Activated CD4-positive, CD25-positive, alpha-beta regulatory T cell treated with anti-CD3 and anti-CD28 coated beads, Interleukin-2, amount 50 U/mL, for 24 hours (primary cell): ENCODE measurements around the gene LMAN1L.

Source experiments
- ATAC-seq, 2 donors: fragments of 150-1000 bp; cut with Tn5 transposase; one replicate each; pipeline ENCODE4 v1.10.0; 2021; ENCODE audit warnings: mild to moderate bottlenecking in 1 of 2, moderate library complexity in 1 of 2

LMAN1L gene

DNA sequence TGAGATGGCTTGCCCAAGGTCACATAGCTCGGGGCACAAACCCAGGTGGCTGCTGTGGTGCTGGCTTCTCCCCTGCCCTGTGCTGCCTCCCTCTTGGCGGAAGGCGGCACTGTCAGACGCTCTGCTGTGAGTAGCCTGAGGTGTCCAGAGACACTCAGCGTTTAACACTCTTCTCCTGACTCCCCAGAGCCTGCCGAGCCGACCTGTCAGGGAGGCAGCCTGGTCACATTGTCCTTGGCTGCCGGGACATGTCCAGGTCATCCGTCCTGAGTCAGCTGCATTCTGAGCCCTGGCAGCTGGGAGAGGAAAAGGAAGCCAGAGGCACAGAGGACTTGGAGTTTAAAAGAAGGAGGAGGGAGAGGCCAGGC, 4.7 kb downstream of the LMAN1L start:
- no peak for ATAC-seq

DNA sequence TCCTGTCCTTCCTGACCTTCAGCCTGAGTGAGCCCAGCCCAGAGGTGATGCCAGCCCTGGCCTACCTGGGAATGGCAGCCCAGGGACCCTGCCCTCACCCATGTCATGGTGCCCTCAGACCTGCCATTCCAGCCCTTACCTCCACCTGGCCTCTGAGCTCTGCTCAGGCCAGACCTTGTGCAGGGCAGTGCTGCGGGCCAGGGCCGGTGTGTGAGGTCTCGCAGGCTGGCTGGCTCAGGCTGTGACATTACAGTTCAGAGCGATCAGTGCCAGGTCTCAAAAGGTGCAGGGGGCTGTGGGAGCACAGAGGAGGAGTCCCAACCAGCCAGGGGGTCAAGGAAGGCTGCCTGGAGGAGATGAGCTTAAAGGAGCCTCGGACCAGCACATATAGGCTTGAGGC, 7.4 kb downstream of the LMAN1L start:
- ATAC-seq = no peak

- no peak for ATAC-seq
These were observed 8.6 kb downstream of the LMAN1L start for GRCh38 chr15:74821091-74821789.

- no peak for ATAC-seq
These were observed 9.1 kb downstream of the LMAN1L start for GRCh38 chr15:74821790-74822158.

- ATAC-seq = no peak
These were observed 9.6 kb downstream of the LMAN1L start for GRCh38 chr15:74822233-74822632.

DNA sequence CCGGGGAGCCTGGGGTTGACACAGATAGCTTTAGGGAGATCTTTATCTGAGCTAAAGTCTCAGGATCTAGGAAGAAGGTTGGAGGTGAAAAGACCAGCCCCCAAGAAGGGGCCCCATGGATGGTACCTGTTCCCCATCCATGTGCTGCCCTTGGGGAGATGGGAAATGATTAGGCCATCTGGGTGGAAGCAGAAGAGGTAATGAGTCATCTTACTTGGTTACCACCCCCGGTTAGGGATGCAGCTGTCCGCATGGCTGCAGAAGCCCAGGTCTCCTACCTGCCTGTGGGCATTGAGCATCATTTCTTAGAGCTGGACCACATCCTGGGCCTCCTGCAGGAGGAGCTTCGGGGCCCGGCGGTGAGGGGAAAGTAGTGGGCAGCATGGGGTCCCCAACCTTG, 10.7 kb downstream of the LMAN1L start:
- no peak for ATAC-seq

GRCh38 chr15:74824976-74825375, 12.3 kb downstream of the LMAN1L start:
- ATAC-seq = no peak

DNA sequence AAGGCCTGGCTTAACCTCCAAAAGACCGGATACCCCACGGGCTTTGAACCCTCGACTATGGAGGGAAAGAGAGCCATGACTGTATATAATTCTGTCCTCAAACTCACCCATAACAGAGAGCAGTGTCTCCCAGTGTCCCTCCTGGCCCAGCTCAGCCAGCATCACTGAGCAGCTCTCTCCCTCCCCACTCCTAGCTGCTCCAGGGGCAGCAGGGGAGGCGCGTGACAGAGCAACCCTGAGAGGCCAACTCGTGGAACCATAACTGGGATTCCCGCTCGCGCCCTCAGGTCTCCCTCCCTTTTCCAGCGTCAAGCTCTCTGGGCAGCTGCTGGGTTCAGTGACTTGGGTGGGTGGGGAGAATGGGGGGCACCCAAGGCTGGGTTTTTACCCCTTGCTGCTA, 13.2 kb downstream of the LMAN1L start:
- no peak for ATAC-seq

DNA sequence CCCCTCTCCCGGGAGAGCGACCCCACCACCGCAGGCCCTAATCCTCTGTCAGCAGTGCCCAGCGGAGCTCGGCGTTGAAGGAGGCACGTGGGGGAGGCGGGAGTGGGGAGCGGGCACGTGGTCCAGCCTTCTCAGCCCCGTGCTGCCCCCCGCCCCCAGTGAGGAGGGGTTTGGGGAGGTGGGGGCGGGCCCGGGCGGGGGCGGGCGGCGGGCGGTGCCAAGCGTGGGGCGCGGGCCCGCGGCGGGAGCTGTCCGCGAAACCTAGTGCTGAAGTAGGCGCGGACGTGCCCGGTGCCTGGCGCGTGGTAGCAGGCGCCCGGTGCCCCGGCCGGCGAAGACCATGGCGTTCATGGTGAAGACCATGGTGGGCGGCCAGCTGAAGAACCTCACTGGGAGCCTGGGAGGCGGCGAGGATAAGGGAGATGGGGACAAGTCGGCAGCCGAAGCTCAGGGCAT, 13.8 kb downstream of the LMAN1L start, which contains the start of gene CPLX3:
Gene CPLX3, plus strand, starts transcription at position 264 of the 456 bp plus-strand sequence. Its CDS starts 77 bp downstream, at position 341.
- ATAC-seq = no peak

- no peak for ATAC-seq
These were observed 14.3 kb downstream of the LMAN1L start for GRCh38 chr15:74826921-74827320.

- ATAC-seq = no peak
These were observed 15.0 kb downstream of the LMAN1L start for GRCh38 chr15:74827614-74828013.

GRCh38 chr15:74828835-74829234, 16.2 kb downstream of the LMAN1L start:
- no peak for ATAC-seq

DNA sequence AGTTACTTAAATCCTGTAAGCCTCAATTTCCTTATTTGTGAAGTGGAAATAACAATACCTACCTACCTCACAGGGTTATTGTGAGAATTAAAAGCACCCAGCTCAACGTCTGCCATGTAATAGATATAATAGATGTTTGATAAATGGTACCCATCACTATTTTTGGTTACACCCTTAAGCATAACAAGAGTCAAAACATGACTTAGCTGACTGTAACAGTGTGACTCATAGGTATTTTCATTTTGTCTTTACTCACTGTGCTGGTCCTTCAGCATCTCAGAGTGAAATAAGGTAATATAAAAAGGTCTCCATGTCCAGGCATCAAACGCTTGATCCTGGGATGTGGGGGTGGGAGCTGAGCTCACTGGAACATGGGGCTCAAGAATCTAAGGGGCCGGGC, 16.9 kb downstream of the LMAN1L start:
- ATAC-seq = peak; percentile 91 to 96

GRCh38 chr15:74829991-74830390, 17.4 kb downstream of the LMAN1L start:
- no peak for ATAC-seq

DNA sequence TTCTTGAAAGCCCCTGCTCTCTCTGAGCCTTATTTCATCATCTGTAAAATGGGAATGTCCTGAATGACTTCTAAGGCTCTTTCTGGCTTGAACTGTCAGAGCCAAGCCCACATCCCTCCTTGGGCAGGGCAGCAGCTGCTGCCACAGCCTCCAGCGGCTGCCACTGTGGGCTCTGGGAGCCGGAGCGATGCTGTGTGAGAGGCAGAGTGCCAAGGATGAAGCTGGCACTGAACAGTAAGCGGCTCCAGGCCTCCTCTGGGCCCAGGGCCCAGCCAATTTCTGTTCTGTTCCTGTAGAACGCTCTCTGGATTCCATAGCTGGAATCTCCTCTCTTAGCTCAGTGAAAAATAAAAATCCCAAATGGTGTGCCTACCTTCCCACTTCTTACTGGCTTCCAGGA, 18.2 kb downstream of the LMAN1L start:
- ATAC-seq = no peak

GRCh38 chr15:74831813-74832495, 19.3 kb downstream of the LMAN1L start:
- no peak for ATAC-seq

- no peak for ATAC-seq
These were observed 20.2 kb downstream of the LMAN1L start for GRCh38 chr15:74832826-74833225.

DNA sequence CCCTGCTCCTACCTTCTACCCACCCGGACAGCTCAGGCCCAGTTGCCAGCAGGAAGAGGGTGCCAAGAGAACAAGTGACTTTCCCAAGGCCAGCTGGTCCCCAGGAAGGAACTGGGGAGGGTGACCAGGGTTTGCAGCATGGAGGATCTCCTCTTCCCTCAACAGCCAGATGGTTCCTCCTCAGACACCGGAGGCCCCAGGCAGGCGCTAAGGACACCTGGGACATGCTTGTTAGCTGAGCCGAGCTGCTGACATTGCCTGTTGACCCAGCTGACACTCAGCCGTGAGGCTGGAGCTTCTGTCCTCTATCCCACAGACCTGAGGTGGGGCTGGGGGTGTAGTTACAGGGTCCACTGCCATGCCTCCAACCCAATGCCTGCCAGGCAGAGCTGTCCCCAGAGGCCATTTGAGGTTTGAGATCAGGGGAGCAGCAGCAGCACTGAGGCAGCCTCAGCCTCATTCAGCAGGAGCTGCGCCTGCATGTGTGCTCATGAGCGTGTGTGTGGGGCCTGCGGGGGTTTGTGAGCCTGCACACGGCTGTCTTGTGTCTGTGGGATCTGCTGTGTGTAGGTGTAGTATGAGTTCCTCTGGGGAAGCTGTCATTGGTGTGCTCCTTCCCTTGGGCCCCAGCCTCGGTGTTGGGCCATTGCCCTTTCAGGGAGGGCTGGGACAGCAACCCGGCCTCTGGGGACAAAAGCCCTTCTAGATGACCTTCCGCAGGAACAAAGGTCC, 20.9 kb downstream of the LMAN1L start:
- no peak for ATAC-seq

- peak; percentile 22 to 41 for ATAC-seq
These were observed 22.7 kb downstream of the LMAN1L start for GRCh38 chr15:74835312-74835823.

DNA sequence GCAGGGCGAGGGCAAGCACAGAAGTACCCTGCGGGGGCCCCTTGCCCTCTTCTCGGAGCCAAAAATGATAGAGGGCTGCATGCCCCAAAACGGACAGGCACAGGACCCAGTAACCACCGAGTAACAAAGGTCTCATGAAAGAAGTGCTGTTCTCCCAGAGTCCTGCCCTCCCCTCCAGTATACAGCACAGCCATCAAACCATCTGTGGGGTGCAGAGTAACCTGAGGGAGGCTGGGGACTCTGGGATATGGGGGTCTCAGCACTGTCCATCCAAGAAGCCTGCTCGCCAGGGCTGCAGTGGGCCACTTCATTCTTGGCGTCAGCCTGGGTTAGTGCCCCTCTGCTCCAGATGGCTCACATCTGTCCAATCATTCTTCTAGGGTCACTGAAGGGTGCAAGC, 24.2 kb downstream of the LMAN1L start:
- ATAC-seq = no peak

GRCh38 chr15:74837482-74838136, 25.0 kb downstream of the LMAN1L start:
- ATAC-seq = no peak

DNA sequence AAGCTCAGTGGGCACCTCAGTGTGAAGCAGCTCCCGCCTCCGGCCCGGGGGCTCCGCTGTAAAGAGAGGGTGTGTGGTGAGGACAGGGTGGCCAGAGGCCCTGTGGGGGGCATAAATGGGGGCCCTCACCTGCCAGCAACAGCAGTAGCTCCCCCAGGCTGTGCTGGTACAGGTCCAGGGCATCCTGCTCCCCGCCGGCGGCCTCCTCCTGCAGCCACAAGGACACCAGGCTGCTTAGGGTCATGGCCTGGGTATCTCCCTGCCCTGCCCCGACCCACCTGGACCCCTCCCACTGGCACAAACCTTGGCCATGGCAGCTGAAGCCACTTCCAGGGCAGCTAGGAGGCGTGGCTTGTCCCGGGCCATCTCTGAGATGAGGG, 25.5 kb downstream of the LMAN1L start:
- no peak for ATAC-seq
